AG04449 (cell line): Measurements from ENCODE around the gene MAP3K19.
"Not testable (repeated sequence)": the region's sequence is repeated elsewhere in the genome, so short reads cannot be mapped to it uniquely, and the experiment has no call there.

Experiments used
- CTCF ChIA-PET: fragments of 350-600 bp; formaldehyde crosslinking; extraction: SDS; loops from one replicate; lab custom pipeline; 2021; ENCODE audit warnings: antibody characterized with exemption; lab: Yijun Ruan, JAX
- POLR2A ChIA-PET: fragments of 400-600, 350-600 bp; formaldehyde crosslinking; extraction: SDS; loops from one replicate; lab custom pipeline; 2020; ENCODE audit warnings: antibody characterized with exemption, inconsistent platforms; lab: Yijun Ruan, JAX
- DNase-seq: peaks from one replicate; pipeline ENCODE4 v3.0.0-alpha.2; 2010; ENCODE audit warnings: low read depth, low spot score
- H3K4me3 ChIP-seq: 2 replicates; pipeline ENCODE4 v1.5.1; 2011; ENCODE audit warnings: low read depth, mild to moderate bottlenecking, control low read depth, low read length
- CTCF ChIP-seq: IDR thresholded peaks from one replicate; pipeline ENCODE4 v1.5.1; 2011; ENCODE audit warnings: mild to moderate bottlenecking, moderate library complexity, low read length, control low read depth, inconsistent platforms; ENCODE audit not compliant: insufficient read depth; ENCODE audit errors: missing control alignments

Gene MAP3K19

GRCh38 chr2:135091681-135092080 is 44.4 kb upstream of the MAP3K19 start:
- no peak for TF ChIP-seq CTCF
- no peak for DNase-seq
- ChIA-PET CTCF (no interaction called here), POLR2A (no interaction called here)
- H3K4me3 ChIP-seq = no peak overlapping the region

- POLR2A ChIA-PET, DNase-seq, H3K4me3 ChIP-seq, CTCF ChIA-PET: not testable (repeated sequence)
Measured at GRCh38 chr2:135089597-135089996, 42.4 kb upstream of the MAP3K19 start.

DNA sequence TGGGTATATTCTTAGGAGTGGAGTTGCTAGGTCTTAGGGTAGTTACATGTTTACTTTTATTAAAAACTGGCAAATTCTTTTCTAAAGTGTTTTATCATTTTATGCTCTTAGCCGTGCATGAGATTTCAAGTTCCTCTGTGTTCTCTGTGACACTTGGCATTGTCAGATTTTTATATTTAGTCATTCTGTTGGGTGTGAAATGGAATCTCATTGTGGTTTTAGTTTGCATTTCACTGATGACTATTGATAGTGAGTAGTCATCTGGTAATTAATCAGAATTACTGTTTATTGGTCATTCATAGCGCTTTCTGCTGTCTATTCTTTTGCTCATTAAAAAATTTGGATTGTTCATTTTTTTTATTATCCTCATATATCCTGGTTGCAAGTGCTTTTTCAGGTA is 39.0 kb upstream of the MAP3K19 start:
- TF ChIP-seq CTCF = no peak
- ChIA-PET POLR2A (no interaction called here), CTCF (no interaction called here)
- DNase-seq = no peak
- H3K4me3 ChIP-seq = no peak overlapping the region

DNA sequence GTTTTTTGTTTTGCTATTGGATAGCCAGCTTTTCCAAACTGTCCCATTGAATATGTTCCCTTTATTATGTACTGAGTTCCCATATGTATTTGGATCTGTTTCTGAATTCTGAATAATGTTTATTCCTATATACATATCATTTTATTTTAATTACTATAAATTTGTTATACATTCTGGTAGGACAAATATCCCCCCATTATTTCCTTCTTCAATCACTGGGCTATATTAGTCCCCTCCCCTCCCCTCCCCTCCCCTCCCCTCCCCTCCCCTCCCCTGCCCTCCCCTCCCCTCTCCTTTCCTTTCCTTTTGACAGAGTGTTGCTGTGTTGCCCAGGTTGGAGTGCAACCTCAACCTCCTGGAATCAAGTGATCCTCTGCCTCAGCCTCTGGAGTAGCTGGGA is 31.2 kb upstream of the MAP3K19 start:
- TF ChIP-seq CTCF = no peak
- ChIA-PET CTCF (no interaction called here), POLR2A (no interaction called here)
- no peak overlapping the region for H3K4me3 ChIP-seq
- no peak for DNase-seq

DNA sequence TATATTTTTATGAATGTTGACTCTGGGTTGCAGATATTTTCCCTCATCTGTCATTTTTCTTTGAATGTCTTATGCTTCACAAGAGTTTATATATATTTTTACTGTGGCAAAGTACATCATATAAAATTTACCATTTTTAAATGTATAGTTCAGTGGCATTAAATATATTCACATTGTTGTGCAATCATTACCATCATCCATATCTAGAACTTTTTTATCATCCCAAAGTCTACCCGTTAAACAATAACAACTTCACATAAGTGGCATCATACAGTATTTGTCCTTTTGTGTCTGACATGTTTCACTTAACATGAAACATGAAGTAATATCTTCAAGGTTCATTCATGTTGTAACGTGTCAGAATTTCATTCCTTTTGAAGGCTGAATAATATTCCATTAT is 29.3 kb upstream of the MAP3K19 start:
- no peak for TF ChIP-seq CTCF
- POLR2A ChIA-PET = no interaction called here
- CTCF ChIA-PET = no interaction called here
- no peak for DNase-seq
- H3K4me3 ChIP-seq = no peak overlapping the region

GRCh38 chr2:135074216-135074615 is 27.0 kb upstream of the MAP3K19 start:
- no peak overlapping the region for H3K4me3 ChIP-seq
- ChIA-PET POLR2A (no interaction called here), CTCF (no interaction called here)
- no peak for TF ChIP-seq CTCF
- no peak for DNase-seq

- no peak for TF ChIP-seq CTCF
- POLR2A ChIA-PET = no interaction called here
- H3K4me3 ChIP-seq = no peak overlapping the region
- CTCF ChIA-PET = no interaction called here
- no peak for DNase-seq
Measured at GRCh38 chr2:135072125-135072997, 25.1 kb upstream of the MAP3K19 start.
